Measurements from ENCODE around the gene SNTB2.

DNA sequence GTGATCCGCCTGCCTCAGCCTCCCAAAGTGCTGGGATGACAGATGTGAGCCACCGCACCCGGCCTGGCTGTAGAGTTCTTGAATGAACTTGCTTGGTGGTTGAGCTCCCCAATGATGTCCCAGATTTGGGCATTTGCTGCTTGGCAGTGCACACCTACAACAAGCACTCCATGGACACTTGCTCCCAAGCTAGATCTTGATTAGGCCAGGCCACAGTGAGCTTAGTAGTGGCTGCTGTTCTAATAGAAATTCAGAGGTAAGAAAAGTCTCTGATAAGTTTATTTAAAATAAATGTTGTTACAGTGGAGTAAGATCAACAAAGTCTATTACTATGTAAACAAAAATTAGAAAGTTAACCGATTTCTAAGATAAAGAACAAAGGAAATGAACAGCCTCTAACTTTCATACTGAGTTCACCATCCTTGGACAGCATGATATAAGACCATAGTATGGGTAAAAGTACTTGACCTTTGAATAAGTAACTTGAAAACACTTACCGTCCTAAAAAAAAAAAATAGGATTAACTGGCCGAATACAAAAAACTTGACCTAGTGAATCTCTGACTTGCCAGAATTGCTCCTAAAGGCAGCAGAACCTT, 163.7 kb downstream of the SNTB2 start:
- TF ChIP-seq, protein P1, sequence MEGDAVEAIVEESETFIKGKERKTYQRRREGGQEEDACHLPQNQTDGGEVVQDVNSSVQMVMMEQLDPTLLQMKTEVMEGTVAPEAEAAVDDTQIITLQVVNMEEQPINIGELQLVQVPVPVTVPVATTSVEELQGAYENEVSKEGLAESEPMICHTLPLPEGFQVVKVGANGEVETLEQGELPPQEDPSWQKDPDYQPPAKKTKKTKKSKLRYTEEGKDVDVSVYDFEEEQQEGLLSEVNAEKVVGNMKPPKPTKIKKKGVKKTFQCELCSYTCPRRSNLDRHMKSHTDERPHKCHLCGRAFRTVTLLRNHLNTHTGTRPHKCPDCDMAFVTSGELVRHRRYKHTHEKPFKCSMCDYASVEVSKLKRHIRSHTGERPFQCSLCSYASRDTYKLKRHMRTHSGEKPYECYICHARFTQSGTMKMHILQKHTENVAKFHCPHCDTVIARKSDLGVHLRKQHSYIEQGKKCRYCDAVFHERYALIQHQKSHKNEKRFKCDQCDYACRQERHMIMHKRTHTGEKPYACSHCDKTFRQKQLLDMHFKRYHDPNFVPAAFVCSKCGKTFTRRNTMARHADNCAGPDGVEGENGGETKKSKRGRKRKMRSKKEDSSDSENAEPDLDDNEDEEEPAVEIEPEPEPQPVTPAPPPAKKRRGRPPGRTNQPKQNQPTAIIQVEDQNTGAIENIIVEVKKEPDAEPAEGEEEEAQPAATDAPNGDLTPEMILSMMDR (IDR thresholded peaks at IDR 0.05 in 2 of 3, conservative IDR thresholded peaks at IDR 0.05 in 1 of 3; ENCODE audit: control insufficient read depth in 2 of 3, extremely low read depth in 1 of 3, insufficient read depth in 1 of 3, low read depth in 3 of 3, low read length in 3 of 3) = no peak
- TF ChIP-seq, protein P2, sequence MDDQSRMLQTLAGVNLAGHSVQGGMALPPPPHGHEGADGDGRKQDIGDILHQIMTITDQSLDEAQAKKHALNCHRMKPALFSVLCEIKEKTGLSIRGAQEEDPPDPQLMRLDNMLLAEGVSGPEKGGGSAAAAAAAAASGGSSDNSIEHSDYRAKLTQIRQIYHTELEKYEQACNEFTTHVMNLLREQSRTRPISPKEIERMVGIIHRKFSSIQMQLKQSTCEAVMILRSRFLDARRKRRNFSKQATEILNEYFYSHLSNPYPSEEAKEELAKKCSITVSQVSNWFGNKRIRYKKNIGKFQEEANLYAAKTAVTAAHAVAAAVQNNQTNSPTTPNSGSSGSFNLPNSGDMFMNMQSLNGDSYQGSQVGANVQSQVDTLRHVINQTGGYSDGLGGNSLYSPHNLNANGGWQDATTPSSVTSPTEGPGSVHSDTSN (IDR thresholded peaks at IDR 0.05; ENCODE audit: insufficient replicate concordance, low read depth, low read length) = no peak
- TF ChIP-seq, protein P3, sequence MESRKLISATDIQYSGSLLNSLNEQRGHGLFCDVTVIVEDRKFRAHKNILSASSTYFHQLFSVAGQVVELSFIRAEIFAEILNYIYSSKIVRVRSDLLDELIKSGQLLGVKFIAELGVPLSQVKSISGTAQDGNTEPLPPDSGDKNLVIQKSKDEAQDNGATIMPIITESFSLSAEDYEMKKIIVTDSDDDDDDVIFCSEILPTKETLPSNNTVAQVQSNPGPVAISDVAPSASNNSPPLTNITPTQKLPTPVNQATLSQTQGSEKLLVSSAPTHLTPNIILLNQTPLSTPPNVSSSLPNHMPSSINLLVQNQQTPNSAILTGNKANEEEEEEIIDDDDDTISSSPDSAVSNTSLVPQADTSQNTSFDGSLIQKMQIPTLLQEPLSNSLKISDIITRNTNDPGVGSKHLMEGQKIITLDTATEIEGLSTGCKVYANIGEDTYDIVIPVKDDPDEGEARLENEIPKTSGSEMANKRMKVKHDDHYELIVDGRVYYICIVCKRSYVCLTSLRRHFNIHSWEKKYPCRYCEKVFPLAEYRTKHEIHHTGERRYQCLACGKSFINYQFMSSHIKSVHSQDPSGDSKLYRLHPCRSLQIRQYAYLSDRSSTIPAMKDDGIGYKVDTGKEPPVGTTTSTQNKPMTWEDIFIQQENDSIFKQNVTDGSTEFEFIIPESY (IDR thresholded peaks at IDR 0.05) = no peak
- no peak for TF ChIP-seq PAX8 (IDR thresholded peaks at IDR 0.05)
- no peak for TF ChIP-seq ELK1 (IDR thresholded peaks at IDR 0.05; ENCODE audit: low read depth, low read length)
